H9 (cell line): ENCODE measurements around the gene ARHGAP24. TPM values are rescaled to one million over a fixed set of nuclear protein-coding genes. Genes with fewer than 3 reads are reported as not detected.

Experiments used
- DNase-seq: peaks from one replicate; pipeline ENCODE4 v3.0.0-alpha.2; 2017
- H2AFZ ChIP-seq: one replicate; pipeline ENCODE4 v1.6.1; 2013; ENCODE audit warnings: mild to moderate bottlenecking, low read length, control low read depth, moderate library complexity
- H2AK5ac ChIP-seq: 2 replicates; pipeline ENCODE4 v1.6.1; 2013; ENCODE audit warnings: low read length, control low read depth, mixed read lengths; ENCODE audit not compliant: insufficient read length
- H2BK120ac ChIP-seq: one replicate; pipeline ENCODE4 v1.6.1; 2013; ENCODE audit warnings: low read depth, mild to moderate bottlenecking, low read length, control low read depth, inconsistent platforms; ENCODE audit not compliant: poor library complexity, severe bottlenecking
- H2BK12ac ChIP-seq: 2 replicates; pipeline ENCODE4 v1.6.1; 2013; ENCODE audit warnings: low read length, control low read depth, mixed read lengths, low read depth; ENCODE audit not compliant: insufficient read length
- H2BK15ac ChIP-seq: 2 replicates; pipeline ENCODE4 v1.6.1; 2013; ENCODE audit warnings: low read depth, low read length, control low read depth
- H2BK20ac ChIP-seq: one replicate; pipeline ENCODE4 v1.6.1; 2013; ENCODE audit warnings: low read depth, mild to moderate bottlenecking, low read length, control low read depth, inconsistent platforms; ENCODE audit not compliant: poor library complexity, severe bottlenecking
- H2BK5ac ChIP-seq: 2 replicates; pipeline ENCODE4 v1.6.1; 2013; ENCODE audit warnings: low read length, control low read depth, mixed read lengths; ENCODE audit not compliant: insufficient read length
- H3K14ac ChIP-seq: 2 replicates; pipeline ENCODE4 v1.6.1; 2013; ENCODE audit warnings: low read length, control low read depth; ENCODE audit not compliant: insufficient read depth
- H3K18ac ChIP-seq: 2 replicates; pipeline ENCODE4 v1.6.1; 2013; ENCODE audit warnings: low read depth, mild to moderate bottlenecking, mixed read lengths, low read length, control low read depth; ENCODE audit not compliant: insufficient read length
- H3K23ac ChIP-seq: 2 replicates; pipeline ENCODE4 v1.6.1; 2013; ENCODE audit warnings: low read length, control low read depth, mixed read lengths, low read depth; ENCODE audit not compliant: insufficient read length
- H3K23me2 ChIP-seq: 2 replicates; pipeline ENCODE4 v1.6.1; 2013; ENCODE audit warnings: low read depth, mild to moderate bottlenecking, mixed read lengths, low read length, control low read depth; ENCODE audit not compliant: insufficient read length, poor library complexity, severe bottlenecking
- H3K27ac ChIP-seq: 2 replicates; pipeline ENCODE4 v1.5.1; 2013; ENCODE audit warnings: low read length, control low read depth, mixed read lengths, low read depth; ENCODE audit not compliant: insufficient read length
- H3K27me3 ChIP-seq: 2 replicates; pipeline ENCODE4 v1.6.1; 2013; ENCODE audit warnings: low read length, control low read depth, inconsistent platforms; ENCODE audit not compliant: insufficient read depth
- H3K4ac ChIP-seq: 2 replicates; pipeline ENCODE4 v1.6.1; 2013; ENCODE audit warnings: low read depth, mild to moderate bottlenecking, control low read depth, inconsistent platforms, low read length, moderate library complexity
- H3K4me1 ChIP-seq: 2 replicates; pipeline ENCODE4 v1.6.1; 2013; ENCODE audit warnings: low read length, control low read depth, inconsistent platforms; ENCODE audit not compliant: insufficient read depth
- H3K4me2 ChIP-seq: 2 replicates; pipeline ENCODE4 v1.6.1; 2013; ENCODE audit warnings: low read length, control low read depth, mixed read lengths; ENCODE audit not compliant: insufficient read length, insufficient read depth
- H3K56ac ChIP-seq: 2 replicates; pipeline ENCODE4 v1.6.1; 2013; ENCODE audit warnings: low read depth, mild to moderate bottlenecking, mixed read lengths, low read length, control low read depth; ENCODE audit not compliant: insufficient read length
- H3K79me1 ChIP-seq: 2 replicates; pipeline ENCODE4 v1.6.1; 2013; ENCODE audit warnings: low read depth, mild to moderate bottlenecking, moderate library complexity, low read length, control low read depth, inconsistent platforms; ENCODE audit not compliant: insufficient read depth, poor library complexity, severe bottlenecking
- H3K79me2 ChIP-seq: 2 replicates; pipeline ENCODE4 v1.6.1; 2013; ENCODE audit warnings: low read length, control low read depth, inconsistent platforms; ENCODE audit not compliant: insufficient read depth
- H3K9ac ChIP-seq: 2 replicates; pipeline ENCODE4 v1.6.1; 2013; ENCODE audit warnings: low read length, control low read depth, mixed read lengths; ENCODE audit not compliant: insufficient read length; ENCODE audit errors: extremely low read depth
- H3K9me3 ChIP-seq: one replicate; pipeline ENCODE4 v1.6.1; 2013; ENCODE audit warnings: low read depth, low read length, inconsistent platforms; ENCODE audit not compliant: control insufficient read depth
- H3T11ph ChIP-seq: one replicate; pipeline ENCODE4 v1.6.1; 2013; ENCODE audit warnings: mild to moderate bottlenecking, low read length, control low read depth, inconsistent platforms
- H4K20me1 ChIP-seq: one replicate; pipeline ENCODE4 v1.6.1; 2013; ENCODE audit not compliant: control insufficient read depth, insufficient read length, insufficient read depth
- H4K5ac ChIP-seq: 2 replicates; pipeline ENCODE4 v1.6.1; 2013; ENCODE audit warnings: low read depth, mild to moderate bottlenecking, mixed read lengths, low read length, control low read depth; ENCODE audit not compliant: insufficient read length
- H4K8ac ChIP-seq: replicated peaks from 2 replicates; pipeline ENCODE4 v1.6.1; 2013; ENCODE audit warnings: low read length, control low read depth, mixed read lengths, low read depth; ENCODE audit not compliant: insufficient read length
- H4K91ac ChIP-seq: 2 replicates; pipeline ENCODE4 v1.6.1; 2013; ENCODE audit warnings: low read depth, mild to moderate bottlenecking, moderate library complexity, mixed read lengths, low read length, control low read depth; ENCODE audit not compliant: insufficient read length
- H3K27ac Mint-ChIP-seq, 3 experiments: 2 replicates in 2 of 3; 3 replicates in 1 of 3; pipeline ENCODE4 v1.8.0; 2020 to 2021; ENCODE audit warnings: mixed read lengths in 3 of 3, mild to moderate bottlenecking in 1 of 3, moderate library complexity in 1 of 3
- H3K27me3 Mint-ChIP-seq: 2 replicates; pipeline ENCODE4 v1.8.0; 2021; ENCODE audit warnings: low read depth, mild to moderate bottlenecking, moderate library complexity, mixed read lengths
- H3K36me3 Mint-ChIP-seq, 3 experiments: 2 replicates in 2 of 3; 3 replicates in 1 of 3; pipeline ENCODE4 v1.8.0; 2020 to 2021; ENCODE audit warnings: low read depth in 3 of 3, mixed read lengths in 3 of 3; ENCODE audit not compliant: insufficient read depth in 1 of 3
- H3K4me1 Mint-ChIP-seq, 2 experiments: 2 replicates each; pipeline ENCODE4 v1.8.0; 2020; ENCODE audit warnings: mixed read lengths in 2 of 2
- H3K4me3 Mint-ChIP-seq, 2 experiments: 2 replicates in 1 of 2; 3 replicates in 1 of 2; pipeline ENCODE4 v1.8.0; 2020 to 2021; ENCODE audit warnings: mild to moderate bottlenecking in 2 of 2, mixed read lengths in 2 of 2, moderate library complexity in 1 of 2
- H3K9me3 Mint-ChIP-seq, 2 experiments: 2 replicates in 1 of 2; 3 replicates in 1 of 2; pipeline ENCODE4 v1.8.0; 2020; ENCODE audit warnings: mild to moderate bottlenecking in 2 of 2, mixed read lengths in 2 of 2, moderate library complexity in 1 of 2
- WGBS: extraction: QIAGEN DNeasy Blood & Tissue Kit; methylation state at CpG from one replicate; pipeline ENCODE4 v1.1.7; 2013; ENCODE audit warnings: missing lambda C conversion rate, low lambda C conversion rate, mixed read lengths; ENCODE audit not compliant: insufficient read length; ENCODE audit errors: extremely low coverage; 5-methylcytosine and 5-hydroxymethylcytosine counted together
- total RNA-seq: library from RNA; stranded (reverse); gene quantifications from 2 replicates; pipeline ENCODE4 v1.2.1, GENCODE V29; 2021
- TF ChIP-seq, protein P1 (sequence below): fragments of 200-600 bp; sonication (generic); conservative IDR thresholded peaks from 3 replicates; pipeline ENCODE4 v1.8.0; 2021; ENCODE audit warnings: antibody characterized with exemption, mild to moderate bottlenecking

The ARHGAP24 gene
- total RNA-seq, 1 experiment from 2014 or later: 0.37 TPM

DNA sequence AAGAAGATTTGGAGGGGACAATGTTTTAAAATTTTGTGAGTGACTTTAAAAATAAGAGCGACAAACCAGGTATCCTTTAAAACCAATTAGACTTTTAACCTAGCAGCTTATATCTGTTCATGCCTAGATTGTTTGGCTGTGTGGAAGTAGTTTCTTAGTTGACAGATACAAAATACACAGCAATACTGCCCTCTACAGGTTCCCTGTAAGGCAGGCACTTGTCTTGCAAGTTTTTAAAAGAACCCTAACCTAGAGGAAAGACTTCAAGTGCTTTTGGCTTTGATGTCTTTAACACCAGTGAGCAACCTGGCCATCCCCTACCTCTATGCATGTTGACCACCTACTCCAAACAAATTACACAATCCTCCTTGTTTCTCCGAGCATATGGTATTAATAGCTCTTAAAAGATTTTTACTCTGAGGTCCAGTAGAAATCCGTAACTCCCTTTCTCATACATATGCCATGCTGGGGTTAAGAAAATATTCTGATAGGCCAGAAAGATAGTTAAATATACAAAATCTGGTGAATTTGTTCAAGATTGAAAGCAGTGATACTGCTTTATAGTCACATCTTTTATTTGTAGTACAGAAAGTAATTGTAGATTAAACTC, 273.0 kb downstream of the ARHGAP24 start:
- peaks cover 8 to 12% of the 10 kb centered on the region in 2 experiments for H3K4me1 Mint-ChIP-seq
- Histone ChIP-seq H3K14ac (no peak overlapping the region), H4K91ac (no peak overlapping the region), H3K23me2 (no peaks in the 10 kb centered on the region), H3K4me1 (peaks cover 3% of the 10 kb centered on the region; the same call in 1 of the 2 replicates), H2BK20ac (no peak overlapping the region), H3K79me1 (no peaks in the 10 kb centered on the region), H3K79me2 (no peaks in the 10 kb centered on the region), H3K9ac (no peak overlapping the region), H4K20me1 (no peaks in the 10 kb centered on the region), H2BK12ac (no peak overlapping the region), H3K4ac (no peak overlapping the region), H3K27me3 (no peaks in the 10 kb centered on the region), H4K8ac (no peak overlapping the region), H2BK5ac (no peak overlapping the region), H3K56ac (no peak overlapping the region), H3K9me3 (no peaks in the 10 kb centered on the region), H2BK120ac (no peak overlapping the region), H2BK15ac (no peak overlapping the region), H3K4me2 (no peak overlapping the region), H2AFZ (no peak overlapping the region), H2AK5ac (no peak overlapping the region), H3K23ac (no peak overlapping the region), H4K5ac (no peak overlapping the region), H3K18ac (no peak overlapping the region), H3K27ac (no peak overlapping the region), H3T11ph (no peak overlapping the region)
- TF ChIP-seq, protein P1, sequence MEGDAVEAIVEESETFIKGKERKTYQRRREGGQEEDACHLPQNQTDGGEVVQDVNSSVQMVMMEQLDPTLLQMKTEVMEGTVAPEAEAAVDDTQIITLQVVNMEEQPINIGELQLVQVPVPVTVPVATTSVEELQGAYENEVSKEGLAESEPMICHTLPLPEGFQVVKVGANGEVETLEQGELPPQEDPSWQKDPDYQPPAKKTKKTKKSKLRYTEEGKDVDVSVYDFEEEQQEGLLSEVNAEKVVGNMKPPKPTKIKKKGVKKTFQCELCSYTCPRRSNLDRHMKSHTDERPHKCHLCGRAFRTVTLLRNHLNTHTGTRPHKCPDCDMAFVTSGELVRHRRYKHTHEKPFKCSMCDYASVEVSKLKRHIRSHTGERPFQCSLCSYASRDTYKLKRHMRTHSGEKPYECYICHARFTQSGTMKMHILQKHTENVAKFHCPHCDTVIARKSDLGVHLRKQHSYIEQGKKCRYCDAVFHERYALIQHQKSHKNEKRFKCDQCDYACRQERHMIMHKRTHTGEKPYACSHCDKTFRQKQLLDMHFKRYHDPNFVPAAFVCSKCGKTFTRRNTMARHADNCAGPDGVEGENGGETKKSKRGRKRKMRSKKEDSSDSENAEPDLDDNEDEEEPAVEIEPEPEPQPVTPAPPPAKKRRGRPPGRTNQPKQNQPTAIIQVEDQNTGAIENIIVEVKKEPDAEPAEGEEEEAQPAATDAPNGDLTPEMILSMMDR: peak; percentile 91
- no peak overlapping the region for H3K27ac Mint-ChIP-seq
- H3K36me3 Mint-ChIP-seq: no peaks in the 10 kb centered on the region
- H3K9me3 Mint-ChIP-seq: no peaks in the 10 kb centered on the region
- no CpG with 5 or more reads among the region's 3 CpGs for WGBS
- H3K4me3 Mint-ChIP-seq: no peak overlapping the region
- H3K27me3 Mint-ChIP-seq: no peaks in the 10 kb centered on the region
- DNase-seq: peak; percentile 36
